ENCODE results near the gene IPO7. TPM values are rescaled to one million over a fixed set of nuclear protein-coding genes. Genes with fewer than 3 reads are reported as not detected.

The IPO7 gene
- 34.3 and 41.0 TPM in 2 replicates for polyA plus RNA-seq

GRCh38 chr11:9384535-9385326 lies at the start of gene IPO7:
TSS of gene IPO7 (plus strand) at chr11:9384652. CDS start at chr11:9384764, 112 bp downstream.

GRCh38 chr11:9460322-9461062 lies 76.0 kb downstream of the IPO7 start, which contains the start of gene ZNF143:
TSS of gene ZNF143 (plus strand) at chr11:9461012. CDS start at chr11:9471309, 10,297 bp downstream.

Other genes with a start within 250 kb of the IPO7 start
- gene DENND5A, start 119.3 kb upstream of the IPO7 start, polyA plus RNA-seq: 20.9 and 26.1 TPM in 2 replicates
- gene TMEM41B, start 70.1 kb upstream of the IPO7 start, polyA plus RNA-seq: 45.1 and 55.8 TPM in 2 replicates
- 19.9 and 20.7 TPM in 2 replicates for gene ZNF143, start 76.4 kb downstream of the IPO7 start, polyA plus RNA-seq
- gene WEE1, start 189.0 kb downstream of the IPO7 start, polyA plus RNA-seq: 1.0 TPM in 1 of 2 replicates, not detected in the other